Body of pancreas (tissue), 4 donors: ENCODE measurements around the gene RTN4RL2. TPM values are rescaled to one million over a fixed set of nuclear protein-coding genes. Genes with fewer than 3 reads are reported as not detected.

Experiments used
- ATAC-seq: fragments of 150-250 bp; one replicate; pipeline ENCODE4 v1.9.1; 2016
- DNase-seq, 4 donors: peaks; one replicate each; pipeline ENCODE4 v3.0.0-alpha.2; 2019
- H3K27ac ChIP-seq, 4 donors: fragments of 200-600 bp; sonication (generic); 1 replicate in 3 of 4; 2 replicates in 1 of 4; pipeline versions ENCODE4 v1.5.1 to v1.6.1; 2016 to 2019; ENCODE audit warnings: mild to moderate bottlenecking in 1 of 4, mixed read lengths in 1 of 4, moderate library complexity in 1 of 4
- H3K27me3 ChIP-seq, 2 donors: fragments of 200-600 bp; sonication (generic); one replicate each; pipeline ENCODE4 v1.6.0; 2016; ENCODE audit warnings: mild to moderate bottlenecking in 1 of 2
- H3K36me3 ChIP-seq, 2 donors: fragments of 200-600 bp; sonication (generic); replicated peaks in 1 of 2; 2 replicates each; pipeline ENCODE4 v1.5.1; 2016; ENCODE audit warnings: low read depth in 2 of 2; ENCODE audit not compliant: insufficient read depth in 1 of 2
- H3K4me1 ChIP-seq: fragments of 200-600 bp; sonication (generic); one replicate; pipeline ENCODE4 v1.6.0; 2016
- H3K4me3 ChIP-seq, 2 donors: fragments of 200-600 bp; sonication (generic); 1 replicate in 1 of 2; 2 replicates in 1 of 2; pipeline ENCODE4 v1.5.1; 2016 to 2019
- H3K9me3 ChIP-seq, 3 donors: fragments of 200-600 bp; sonication (generic); 1 replicate in 2 of 3; 2 replicates in 1 of 3; pipeline ENCODE4 v1.5.1; 2016
- CTCF ChIP-seq, 7 experiments: fragments of 450-650 bp in 4 of 7; fragments of 200-600 bp in 3 of 7; sonication (generic) in 3 of 7; IDR thresholded peaks; one replicate each; pipeline ENCODE4 v1.5.1; 2016 to 2019; ENCODE audit warnings: antibody characterized with exemption in 7 of 7
- POLR2A ChIP-seq, 3 donors: fragments of 450-650 bp; IDR thresholded peaks; one replicate each; pipeline ENCODE4 v1.6.1; 2016; ENCODE audit warnings: antibody characterized with exemption in 3 of 3, mild to moderate bottlenecking in 2 of 3
- WGBS, 2 donors: methylation state at CpG; one replicate each; pipeline ENCODE4 v1.1.5; 2017; 5-methylcytosine and 5-hydroxymethylcytosine counted together
- intact Hi-C: fragments of 100-400 bp; cut with DNase I; formaldehyde crosslinking; loops from one replicate; pipeline ENCODE4 v1.15.1; 2023
- total RNA-seq, 2 donors: library from RNA; depleted of rRNA; stranded (reverse); fragments of >200 nt; gene quantifications; one replicate each; pipeline ENCODE4 v1.1.0, GENCODE V29; 2016

RTN4RL2 gene
- total RNA-seq, 2 donors from 2014 or later: 0.99 to 3.4 TPM

GRCh38 chr11:57468276-57468675, 7.9 kb downstream of the RTN4RL2 start:
- DNase-seq (no peak), ATAC-seq (no peak)
- no peaks in the 10 kb centered on the region for H3K4me1 ChIP-seq
- H3K9me3 ChIP-seq: no peaks in the 10 kb centered on the region
- no peaks in the 10 kb centered on the region for H3K36me3 ChIP-seq
- H3K27me3 ChIP-seq: no peaks in the 10 kb centered on the region
- TF ChIP-seq CTCF (IDR thresholded peaks at IDR 0.05) (no peak), POLR2A (IDR thresholded peaks at IDR 0.05) (no peak)
- intact Hi-C loops: loop anchor here (10.0 kb wide), 1 partner anchor 177 kb away; the partner anchor contains the start of gene YPEL4
- no peak overlapping the region for H3K27ac ChIP-seq
- WGBS, 2 donors: 80 to 91% methylated on average over 4 of the region's 4 CpGs
- H3K4me3 ChIP-seq: no peak overlapping the region

GRCh38 chr11:57469268-57469667, 8.9 kb downstream of the RTN4RL2 start:
- intact Hi-C loops: loop anchor here (10.0 kb wide), 1 partner anchor 176 kb away; the partner anchor contains the start of gene YPEL4
- 88 to 90% methylated on average over 5 of the region's 5 CpGs for WGBS, 2 donors
- H3K36me3 ChIP-seq: no peaks in the 10 kb centered on the region
- no peak for DNase-seq
- TF ChIP-seq POLR2A (IDR thresholded peaks at IDR 0.05) (no peak), CTCF (IDR thresholded peaks at IDR 0.05) (no peak)
- no peaks in the 10 kb centered on the region for H3K9me3 ChIP-seq
- no peak for ATAC-seq
- no peaks in the 10 kb centered on the region for H3K4me1 ChIP-seq
- H3K4me3 ChIP-seq: no peak overlapping the region
- no peak overlapping the region for H3K27ac ChIP-seq
- H3K27me3 ChIP-seq: no peaks in the 10 kb centered on the region

GRCh38 chr11:57471496-57471895, 11.2 kb downstream of the RTN4RL2 start:
- intact Hi-C loops: no loop called here

GRCh38 chr11:57473285-57473841, 13.0 kb downstream of the RTN4RL2 start:
- intact Hi-C loops: no loop called here
- H3K4me1 ChIP-seq: peaks cover 33% of the 10 kb centered on the region
- WGBS, 2 donors: 52 to 70% methylated on average over 6 of the region's 6 CpGs
- H3K36me3 ChIP-seq: no peaks in the 10 kb centered on the region
- no peak overlapping the region for H3K27ac ChIP-seq
- H3K27me3 ChIP-seq: no peaks in the 10 kb centered on the region
- no peak for ATAC-seq
- H3K9me3 ChIP-seq: no peaks in the 10 kb centered on the region
- no peak overlapping the region for H3K4me3 ChIP-seq
- DNase-seq: peak in 1 of 4 donors; percentile 6
- TF ChIP-seq POLR2A (IDR thresholded peaks at IDR 0.05): no peak
- TF ChIP-seq CTCF (IDR thresholded peaks at IDR 0.05): no peak

More at GRCh38 chr11:57471496-57471895, 11.2 kb downstream of the RTN4RL2 start:
- ATAC-seq (no peak), DNase-seq (peak; percentile 64 to 85 (median 75))
- Histone ChIP-seq H3K36me3 (no peaks in the 10 kb centered on the region), H3K4me1 (peaks cover 14% of the 10 kb centered on the region), H3K4me3 (no peak overlapping the region), H3K27ac (no peak overlapping the region), H3K27me3 (no peaks in the 10 kb centered on the region), H3K9me3 (no peaks in the 10 kb centered on the region)
- TF ChIP-seq POLR2A (IDR thresholded peaks at IDR 0.05) (no peak), CTCF (IDR thresholded peaks at IDR 0.05) (no peak)
- WGBS, 2 donors: 55 to 66% methylated on average over 3 of the region's 3 CpGs
